SU-DHL-6 (cell line): ENCODE data around the gene OR10X1.

ENCODE experiments used
- EZH2phosphoT487 ChIP-seq: fragments of 200-600 bp; sonication (generic), shearing (Covaris generic); conservative IDR thresholded peaks from 2 replicates; pipeline ENCODE4 v1.6.1; 2018; ENCODE audit warnings: mild to moderate bottlenecking, antibody characterized with exemption, low read length, moderate library complexity, mixed read lengths
- TF ChIP-seq, protein P1 (sequence below): fragments of 200-600 bp; sonication (generic); IDR thresholded peaks from one replicate; pipeline ENCODE4 v1.5.1; 2017; ENCODE audit warnings: antibody characterized with exemption, mild to moderate bottlenecking, low read length, moderate library complexity; ENCODE audit not compliant: insufficient read depth, poor library complexity, severe bottlenecking

- TF ChIP-seq, protein P1, sequence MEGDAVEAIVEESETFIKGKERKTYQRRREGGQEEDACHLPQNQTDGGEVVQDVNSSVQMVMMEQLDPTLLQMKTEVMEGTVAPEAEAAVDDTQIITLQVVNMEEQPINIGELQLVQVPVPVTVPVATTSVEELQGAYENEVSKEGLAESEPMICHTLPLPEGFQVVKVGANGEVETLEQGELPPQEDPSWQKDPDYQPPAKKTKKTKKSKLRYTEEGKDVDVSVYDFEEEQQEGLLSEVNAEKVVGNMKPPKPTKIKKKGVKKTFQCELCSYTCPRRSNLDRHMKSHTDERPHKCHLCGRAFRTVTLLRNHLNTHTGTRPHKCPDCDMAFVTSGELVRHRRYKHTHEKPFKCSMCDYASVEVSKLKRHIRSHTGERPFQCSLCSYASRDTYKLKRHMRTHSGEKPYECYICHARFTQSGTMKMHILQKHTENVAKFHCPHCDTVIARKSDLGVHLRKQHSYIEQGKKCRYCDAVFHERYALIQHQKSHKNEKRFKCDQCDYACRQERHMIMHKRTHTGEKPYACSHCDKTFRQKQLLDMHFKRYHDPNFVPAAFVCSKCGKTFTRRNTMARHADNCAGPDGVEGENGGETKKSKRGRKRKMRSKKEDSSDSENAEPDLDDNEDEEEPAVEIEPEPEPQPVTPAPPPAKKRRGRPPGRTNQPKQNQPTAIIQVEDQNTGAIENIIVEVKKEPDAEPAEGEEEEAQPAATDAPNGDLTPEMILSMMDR: no peak
- no peak for TF ChIP-seq EZH2phosphoT487
These were observed 34.1 kb upstream of the OR10X1 start for GRCh38 chr1:158613764-158614163.
